ENCODE data around the gene QRICH2.
"Not testable (repeated sequence)": the region's sequence is repeated elsewhere in the genome, so short reads cannot be mapped to it uniquely, and the experiment has no call there.

The QRICH2 gene

GRCh38 chr17:76326306-76326705 is 18.2 kb upstream of the QRICH2 start:
- DNase-seq (ENCODE audit: low read depth in 2 of 2): no peak

- DNase-seq (ENCODE audit: low read depth in 2 of 2): no peak
Observed at GRCh38 chr17:76318586-76318985, 10.5 kb upstream of the QRICH2 start.

GRCh38 chr17:76317535-76317934 is 9.5 kb upstream of the QRICH2 start:
- DNase-seq (ENCODE audit: low read depth in 2 of 2): no peak

- DNase-seq (ENCODE audit: low read depth in 2 of 2): no peak
Observed at GRCh38 chr17:76314392-76315227, 6.5 kb upstream of the QRICH2 start.

- no peak for DNase-seq (ENCODE audit: low read depth in 2 of 2)
Observed at GRCh38 chr17:76312735-76313134, 4.7 kb upstream of the QRICH2 start.

- no peak for DNase-seq (ENCODE audit: low read depth in 2 of 2)
Observed at GRCh38 chr17:76309461-76309860, 1.4 kb upstream of the QRICH2 start.

GRCh38 chr17:76307299-76307965 is 644 bp downstream of the QRICH2 start:
- DNase-seq (ENCODE audit: low read depth in 2 of 2): no peak

- not testable (repeated sequence) for DNase-seq (ENCODE audit: low read depth in 2 of 2)
Observed at GRCh38 chr17:76305135-76305454, 3.0 kb downstream of the QRICH2 start.

- DNase-seq (ENCODE audit: low read depth in 2 of 2): no peak
Observed at GRCh38 chr17:76304226-76305134, 3.6 kb downstream of the QRICH2 start.

- DNase-seq (ENCODE audit: low read depth in 2 of 2): no peak
Observed at GRCh38 chr17:76297436-76297835, 10.6 kb downstream of the QRICH2 start.

- no peak for DNase-seq (ENCODE audit: low read depth in 2 of 2)
Observed at GRCh38 chr17:76296889-76297288, 11.2 kb downstream of the QRICH2 start.

GRCh38 chr17:76296186-76296585 is 11.9 kb downstream of the QRICH2 start:
- DNase-seq (ENCODE audit: low read depth in 2 of 2): no peak

GRCh38 chr17:76293106-76293505 is 15.0 kb downstream of the QRICH2 start:
- DNase-seq (ENCODE audit: low read depth in 2 of 2): no peak

- DNase-seq (ENCODE audit: low read depth in 2 of 2): no peak
Observed at GRCh38 chr17:76292567-76292966, 15.5 kb downstream of the QRICH2 start.

- no peak for DNase-seq (ENCODE audit: low read depth in 2 of 2)
Observed at GRCh38 chr17:76281573-76282371, 26.3 kb downstream of the QRICH2 start.

- DNase-seq (ENCODE audit: low read depth in 2 of 2): no peak
Observed at GRCh38 chr17:76280650-76281049, 27.4 kb downstream of the QRICH2 start.

- no peak for DNase-seq (ENCODE audit: low read depth in 2 of 2)
Observed at GRCh38 chr17:76279742-76280287, 28.3 kb downstream of the QRICH2 start.

GRCh38 chr17:76278952-76279741 is 28.9 kb downstream of the QRICH2 start:
- DNase-seq (ENCODE audit: low read depth in 2 of 2): peak; percentile 74

GRCh38 chr17:76278268-76278908 is 29.7 kb downstream of the QRICH2 start:
- DNase-seq (ENCODE audit: low read depth in 2 of 2): no peak

Measured in stimulated activated CD8-positive, alpha-beta memory T cell treated with anti-CD3 and anti-CD28 coated beads, Interleukin-7, amount 100 ng/mL, for 4 hours (primary cell).